ENCODE measurements around the gene LRWD1. TPM values are rescaled to one million over a fixed set of nuclear protein-coding genes. Genes with fewer than 3 reads are reported as not detected.

The LRWD1 gene
- total RNA-seq, 1 experiment from 2014 or later = 48.5 TPM

DNA sequence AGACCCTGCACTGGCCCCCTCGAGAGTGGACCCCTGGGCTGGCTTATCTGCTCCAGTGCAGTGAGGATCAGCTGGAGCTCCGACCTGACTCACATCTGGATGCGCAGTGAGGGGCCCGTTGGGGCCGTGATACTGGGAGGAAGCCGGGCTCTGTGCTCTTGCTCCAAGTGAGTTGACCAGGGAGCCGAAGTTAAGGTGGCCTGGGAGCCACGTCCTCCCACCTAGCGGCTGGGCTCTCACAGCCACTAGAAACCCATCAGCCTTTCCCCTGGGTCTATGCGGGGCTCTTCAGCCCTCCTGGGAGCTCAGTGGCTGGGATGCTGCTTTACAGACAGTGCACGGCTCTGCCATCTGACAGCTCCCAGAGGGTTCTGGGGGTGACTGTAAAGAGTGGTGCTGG is 9.2 kb upstream of the LRWD1 start:
- Histone ChIP-seq H3K27me3 (replicated peaks; ENCODE audit: insufficient read depth, low read depth, low read length, poor library complexity) (no peaks in the 10 kb centered on the region), H3K4me1 (ENCODE audit: insufficient read depth, low read length, poor library complexity, severe bottlenecking) (no peaks in the 10 kb centered on the region), H3K27ac (ENCODE audit: low read depth, low read length, poor library complexity, severe bottlenecking) (no peak overlapping the region), H3K4me3 (ENCODE audit: low read depth, low read length, poor library complexity, severe bottlenecking) (no peak overlapping the region), H3K36me3 (ENCODE audit: insufficient read depth, low read length, poor library complexity, severe bottlenecking) (peaks cover 4% of the 10 kb centered on the region), H3K9me3 (ENCODE audit: low read depth, low read length, poor library complexity, severe bottlenecking) (no peaks in the 10 kb centered on the region)
- DNase-seq (ENCODE audit: low spot score) = no peak
- POLR2A ChIA-PET (ENCODE audit: low non-redundant PET) = no interaction called here
- TF ChIP-seq, protein P1, sequence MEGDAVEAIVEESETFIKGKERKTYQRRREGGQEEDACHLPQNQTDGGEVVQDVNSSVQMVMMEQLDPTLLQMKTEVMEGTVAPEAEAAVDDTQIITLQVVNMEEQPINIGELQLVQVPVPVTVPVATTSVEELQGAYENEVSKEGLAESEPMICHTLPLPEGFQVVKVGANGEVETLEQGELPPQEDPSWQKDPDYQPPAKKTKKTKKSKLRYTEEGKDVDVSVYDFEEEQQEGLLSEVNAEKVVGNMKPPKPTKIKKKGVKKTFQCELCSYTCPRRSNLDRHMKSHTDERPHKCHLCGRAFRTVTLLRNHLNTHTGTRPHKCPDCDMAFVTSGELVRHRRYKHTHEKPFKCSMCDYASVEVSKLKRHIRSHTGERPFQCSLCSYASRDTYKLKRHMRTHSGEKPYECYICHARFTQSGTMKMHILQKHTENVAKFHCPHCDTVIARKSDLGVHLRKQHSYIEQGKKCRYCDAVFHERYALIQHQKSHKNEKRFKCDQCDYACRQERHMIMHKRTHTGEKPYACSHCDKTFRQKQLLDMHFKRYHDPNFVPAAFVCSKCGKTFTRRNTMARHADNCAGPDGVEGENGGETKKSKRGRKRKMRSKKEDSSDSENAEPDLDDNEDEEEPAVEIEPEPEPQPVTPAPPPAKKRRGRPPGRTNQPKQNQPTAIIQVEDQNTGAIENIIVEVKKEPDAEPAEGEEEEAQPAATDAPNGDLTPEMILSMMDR (conservative IDR thresholded peaks at IDR 0.05; ENCODE audit: low read depth, low read length) = no peak
- no peak for TF ChIP-seq EZH2 (IDR thresholded peaks at IDR 0.05; ENCODE audit: borderline replicate concordance, low read depth, low read length, poor library complexity, severe bottlenecking)
- BruUV-seq (replicated peaks) = no TSS peak
- intact Hi-C loops (cut with micrococcal nuclease; ENCODE audit: unreplicated experiment) = no loop called here
- CTCF ChIA-PET = no interaction called here

DNA sequence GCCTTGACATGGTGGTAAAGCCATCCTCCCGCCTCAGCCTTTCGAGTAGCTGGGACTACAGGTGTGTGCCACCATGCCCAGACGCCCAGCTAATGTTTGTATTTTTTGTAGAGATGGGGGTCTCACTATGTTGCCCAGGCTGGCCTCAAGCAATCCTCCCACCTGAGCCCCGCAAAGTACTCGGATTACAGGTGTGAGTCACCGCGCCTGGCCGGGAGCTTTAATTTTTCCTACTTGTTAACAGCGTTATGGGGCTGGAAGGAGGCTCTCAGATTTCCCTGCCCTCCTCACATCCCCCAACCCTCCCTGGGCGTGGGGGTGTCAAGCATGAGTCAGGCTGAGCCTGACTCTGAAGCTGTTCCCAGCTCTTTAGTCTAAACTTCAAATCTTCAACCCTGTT is 8.5 kb upstream of the LRWD1 start:
- no peak for DNase-seq (ENCODE audit: low spot score)
- Histone ChIP-seq H3K4me3 (ENCODE audit: low read depth, low read length, poor library complexity, severe bottlenecking) (no peak overlapping the region), H3K36me3 (ENCODE audit: insufficient read depth, low read length, poor library complexity, severe bottlenecking) (peaks cover 4% of the 10 kb centered on the region), H3K27ac (ENCODE audit: low read depth, low read length, poor library complexity, severe bottlenecking) (no peak overlapping the region), H3K4me1 (ENCODE audit: insufficient read depth, low read length, poor library complexity, severe bottlenecking) (no peaks in the 10 kb centered on the region), H3K27me3 (replicated peaks; ENCODE audit: insufficient read depth, low read depth, low read length, poor library complexity) (no peaks in the 10 kb centered on the region), H3K9me3 (ENCODE audit: low read depth, low read length, poor library complexity, severe bottlenecking) (no peaks in the 10 kb centered on the region)
- TF ChIP-seq, protein P1 (conservative IDR thresholded peaks at IDR 0.05; ENCODE audit: low read depth, low read length) = no peak
- TF ChIP-seq EZH2 (IDR thresholded peaks at IDR 0.05; ENCODE audit: borderline replicate concordance, low read depth, low read length, poor library complexity, severe bottlenecking) = no peak
- intact Hi-C loops (cut with micrococcal nuclease; ENCODE audit: unreplicated experiment) = no loop called here
- POLR2A ChIA-PET (ENCODE audit: low non-redundant PET) = no interaction called here
- BruUV-seq (replicated peaks) = no TSS peak
- CTCF ChIA-PET = no interaction called here

DNA sequence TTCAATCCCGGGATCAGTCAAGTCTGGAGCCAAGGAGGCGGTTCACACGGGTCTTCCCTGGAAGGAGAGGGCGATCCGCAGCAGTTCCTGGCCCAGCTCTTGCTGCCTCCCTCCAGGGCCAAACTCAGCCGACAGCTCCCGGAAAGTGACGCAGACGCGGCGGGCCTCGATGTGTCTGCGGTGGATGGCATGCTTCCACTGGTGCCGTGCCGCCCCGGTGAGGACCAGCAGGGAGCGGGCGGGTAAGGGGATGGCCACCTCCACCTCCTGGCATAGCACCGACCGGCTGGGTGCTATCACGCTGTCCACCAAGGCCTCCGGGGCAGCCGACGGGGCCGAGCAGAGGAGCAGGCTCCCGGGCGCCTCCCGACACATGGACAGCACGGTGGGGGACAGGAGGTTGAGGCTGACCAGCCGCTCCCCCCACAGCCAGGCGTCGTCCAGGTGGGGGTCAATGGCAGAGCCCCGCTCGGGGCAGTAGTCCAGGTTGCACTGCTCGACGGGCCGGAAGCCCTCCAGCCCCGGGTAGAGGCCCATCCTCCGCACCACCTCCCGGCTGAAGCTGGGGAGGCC is 7.3 kb upstream of the LRWD1 start:
- DNase-seq (ENCODE audit: low spot score) = no peak
- intact Hi-C loops (cut with micrococcal nuclease; ENCODE audit: unreplicated experiment) = no loop called here
- Histone ChIP-seq H3K27me3 (replicated peaks; ENCODE audit: insufficient read depth, low read depth, low read length, poor library complexity) (no peaks in the 10 kb centered on the region), H3K4me3 (ENCODE audit: low read depth, low read length, poor library complexity, severe bottlenecking) (no peak overlapping the region), H3K4me1 (ENCODE audit: insufficient read depth, low read length, poor library complexity, severe bottlenecking) (no peaks in the 10 kb centered on the region), H3K9me3 (ENCODE audit: low read depth, low read length, poor library complexity, severe bottlenecking) (no peaks in the 10 kb centered on the region), H3K36me3 (ENCODE audit: insufficient read depth, low read length, poor library complexity, severe bottlenecking) (peaks cover 4% of the 10 kb centered on the region), H3K27ac (ENCODE audit: low read depth, low read length, poor library complexity, severe bottlenecking) (no peak overlapping the region)
- CTCF ChIA-PET = no interaction called here
- POLR2A ChIA-PET (ENCODE audit: low non-redundant PET) = no interaction called here
- TF ChIP-seq EZH2 (IDR thresholded peaks at IDR 0.05; ENCODE audit: borderline replicate concordance, low read depth, low read length, poor library complexity, severe bottlenecking) = no peak
- TF ChIP-seq, protein P1 (conservative IDR thresholded peaks at IDR 0.05; ENCODE audit: low read depth, low read length) = no peak
- BruUV-seq (replicated peaks) = no TSS peak

Data from A673 (cell line).